Esophagus (tissue), 2 donors: ENCODE data around the gene WNT5B. TPM values are rescaled to one million over a fixed set of nuclear protein-coding genes. Genes with fewer than 3 reads are reported as not detected.
A peak's percentile ranks its signal among the peaks of the same experiment; 100 is the strongest.

ENCODE experiments used
- H3K27ac ChIP-seq, 2 donors: one replicate each; pipeline ENCODE4 v1.5.1; 2013; ENCODE audit warnings: low read depth in 2 of 2, mild to moderate bottlenecking in 2 of 2, inconsistent platforms in 1 of 2, low read length in 1 of 2, moderate library complexity in 1 of 2
- H3K27me3 ChIP-seq, 2 donors: one replicate each; pipeline ENCODE4 v1.6.1; 2013; ENCODE audit warnings: low read length in 2 of 2, control low read depth in 1 of 2, mild to moderate bottlenecking in 1 of 2; ENCODE audit not compliant: insufficient read depth in 2 of 2, control insufficient read depth in 1 of 2
- H3K36me3 ChIP-seq, 2 donors: one replicate each; pipeline ENCODE4 v1.6.1; 2013; ENCODE audit warnings: low read length in 1 of 2; ENCODE audit not compliant: control insufficient read depth in 2 of 2, insufficient read depth in 2 of 2
- H3K4me1 ChIP-seq, 2 donors: one replicate each; pipeline ENCODE4 v1.6.1; 2013; ENCODE audit warnings: low read length in 1 of 2; ENCODE audit not compliant: control insufficient read depth in 2 of 2, insufficient read depth in 2 of 2
- H3K4me3 ChIP-seq, 2 donors: one replicate each; pipeline ENCODE4 v1.5.1; 2013; ENCODE audit warnings: low read length in 2 of 2, mild to moderate bottlenecking in 2 of 2, low read depth in 1 of 2, moderate library complexity in 1 of 2
- H3K9me3 ChIP-seq, 2 donors: one replicate each; pipeline ENCODE4 v1.6.1; 2013; ENCODE audit warnings: mild to moderate bottlenecking in 2 of 2, low read depth in 1 of 2, low read length in 1 of 2, moderate library complexity in 1 of 2; ENCODE audit not compliant: control insufficient read depth in 2 of 2, insufficient read depth in 1 of 2
- WGBS, 2 donors: extraction: QIAGEN DNeasy Blood & Tissue Kit; methylation state at CpG; one replicate each; pipeline ENCODE4 v1.1.7; 2013; 5-methylcytosine and 5-hydroxymethylcytosine counted together
- polyA plus RNA-seq, 2 donors: library from polyadenylated mRNA; stranded (reverse); fragments of 200-250 nt; gene quantifications; one replicate each; pipeline ENCODE4 v1.2.3, GENCODE V29; 2013
- donor health status: healthy with polysubstance abuse.
- donor health status: Bipolar disorder and iron deficiency.

WNT5B gene
- polyA plus RNA-seq, result 10 to 100 TPM; 10.1 to 13.9 TPM

DNA sequence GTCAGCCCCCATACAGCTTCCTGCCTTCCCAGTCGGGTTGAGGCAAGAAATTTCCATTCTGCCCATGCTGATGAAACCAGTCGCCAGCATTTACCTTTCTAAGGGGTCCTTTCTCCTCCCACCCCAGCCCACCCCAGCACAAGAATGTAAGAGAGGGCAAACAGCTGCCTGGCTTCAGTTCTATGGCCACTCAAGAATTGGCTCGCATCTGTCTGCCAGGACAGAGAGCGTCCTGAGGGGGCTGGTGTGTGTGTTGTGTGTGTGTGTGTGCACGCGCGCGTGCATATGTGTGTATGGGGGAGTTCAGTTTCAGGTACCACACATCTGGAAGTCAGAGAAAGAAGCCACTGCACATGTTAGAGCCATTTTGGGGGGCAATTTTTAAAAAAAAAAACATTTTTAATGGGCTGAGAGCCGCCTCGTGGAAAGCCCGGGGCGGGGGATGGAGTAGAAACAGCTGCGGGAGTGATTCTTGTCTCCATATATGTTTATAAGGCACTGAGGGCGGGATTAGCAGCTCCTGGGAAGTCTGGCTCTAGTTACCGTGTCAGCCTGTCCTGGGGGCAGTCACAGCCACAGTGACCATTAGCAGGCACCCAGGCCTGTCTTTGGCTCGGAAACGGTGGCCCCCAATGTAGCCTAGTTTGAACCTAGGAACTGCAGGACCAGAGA lies at the start of gene WNT5B:
WNT5B (plus strand) TSS at position 566 of the 672 bp plus-strand sequence. CDS start 2,124 bp downstream, outside the sequence.
- Histone ChIP-seq H3K9me3 (peaks cover 0 to 3% of the 10 kb centered on the region in 2 donors), H3K4me1 (peaks cover 0 to 6% of the 10 kb centered on the region in 2 donors), H3K27ac (peak within 1 kb of the TSS; percentile 35 to 39), H3K27me3 (no peaks in the 10 kb centered on the region), H3K4me3 (peak within 1 kb of the TSS; percentile 48 to 53), H3K36me3 (peaks cover 0 to 4% of the 10 kb centered on the region in 2 donors)
- 72 to 73% methylated on average over 17 of the region's 17 CpGs for WGBS, 2 donors

DNA sequence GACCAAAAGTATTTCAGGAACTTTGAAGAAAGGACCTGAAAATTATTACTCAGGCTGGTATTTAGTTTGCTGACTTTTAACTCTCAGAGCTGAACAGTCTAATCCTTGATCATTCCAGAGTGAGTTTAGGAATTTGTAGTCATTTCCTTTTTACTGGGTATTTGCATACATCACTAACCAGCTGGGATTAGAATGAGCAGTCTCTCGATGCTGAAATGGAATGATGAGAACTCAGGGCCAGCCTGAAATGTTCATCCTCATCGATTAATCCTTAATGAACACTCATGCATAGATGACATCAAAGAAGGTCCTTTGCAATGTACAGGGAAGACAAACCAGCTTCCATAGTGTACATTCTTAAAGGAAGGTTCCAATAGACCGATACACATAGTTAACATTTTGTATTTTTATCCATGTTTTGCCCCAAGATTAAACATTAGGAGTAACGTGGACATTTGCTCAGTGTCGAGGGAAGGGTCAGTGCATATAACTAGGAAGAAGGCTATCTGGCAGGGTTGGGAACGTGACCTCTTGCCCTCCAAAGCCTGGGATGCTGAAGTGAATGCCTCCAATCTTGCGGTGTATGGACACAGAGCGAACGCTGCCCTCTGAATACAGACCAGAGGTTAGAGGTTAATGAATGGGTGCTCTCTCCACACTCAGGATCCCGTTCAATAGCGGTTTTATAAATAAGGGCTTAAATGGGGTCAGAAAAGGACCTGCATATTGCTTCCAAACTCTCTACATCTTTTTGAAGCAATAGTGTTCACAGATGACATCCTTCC lies 49.2 kb upstream of the WNT5B start:
- Histone ChIP-seq H3K36me3 (no peaks in the 10 kb centered on the region), H3K27me3 (no peaks in the 10 kb centered on the region), H3K27ac (no peak overlapping the region), H3K4me1 (peaks cover 0 to 6% of the 10 kb centered on the region in 2 donors), H3K9me3 (no peaks in the 10 kb centered on the region), H3K4me3 (no peak overlapping the region)
- 87% methylated on average over 11 of the region's 11 CpGs for WGBS, 2 donors

- H3K9me3 ChIP-seq, result no peaks in the 10 kb centered on the region
- H3K27me3 ChIP-seq, result no peaks in the 10 kb centered on the region
- H3K27ac ChIP-seq, result no peak overlapping the region
- WGBS, 2 donors, result 96 to 99% methylated on average over 3 of the region's 3 CpGs
- no peak overlapping the region for H3K4me3 ChIP-seq
- no peaks in the 10 kb centered on the region for H3K36me3 ChIP-seq
- H3K4me1 ChIP-seq, result peaks cover 0 to 6% of the 10 kb centered on the region in 2 donors
Observed at GRCh38 chr12:1580526-1580925, 48.5 kb upstream of the WNT5B start.

GRCh38 chr12:1581973-1582708 lies 46.9 kb upstream of the WNT5B start:
- 79 to 84% methylated on average over 11 of the region's 11 CpGs for WGBS, 2 donors
- Histone ChIP-seq H3K9me3 (no peaks in the 10 kb centered on the region), H3K4me1 (peaks cover 0 to 3% of the 10 kb centered on the region in 2 donors), H3K36me3 (no peaks in the 10 kb centered on the region), H3K27me3 (no peaks in the 10 kb centered on the region), H3K4me3 (no peak overlapping the region), H3K27ac (no peak overlapping the region)

- no peaks in the 10 kb centered on the region for H3K36me3 ChIP-seq
- 82 to 86% methylated on average over 4 of the region's 4 CpGs for WGBS, 2 donors
- no peaks in the 10 kb centered on the region for H3K9me3 ChIP-seq
- no peak overlapping the region for H3K4me3 ChIP-seq
- H3K27me3 ChIP-seq, result no peaks in the 10 kb centered on the region
- H3K4me1 ChIP-seq, result peaks cover 0 to under 1% of the 10 kb centered on the region in 2 donors
- no peak overlapping the region for H3K27ac ChIP-seq
Observed at GRCh38 chr12:1582709-1583050, 46.4 kb upstream of the WNT5B start.

DNA sequence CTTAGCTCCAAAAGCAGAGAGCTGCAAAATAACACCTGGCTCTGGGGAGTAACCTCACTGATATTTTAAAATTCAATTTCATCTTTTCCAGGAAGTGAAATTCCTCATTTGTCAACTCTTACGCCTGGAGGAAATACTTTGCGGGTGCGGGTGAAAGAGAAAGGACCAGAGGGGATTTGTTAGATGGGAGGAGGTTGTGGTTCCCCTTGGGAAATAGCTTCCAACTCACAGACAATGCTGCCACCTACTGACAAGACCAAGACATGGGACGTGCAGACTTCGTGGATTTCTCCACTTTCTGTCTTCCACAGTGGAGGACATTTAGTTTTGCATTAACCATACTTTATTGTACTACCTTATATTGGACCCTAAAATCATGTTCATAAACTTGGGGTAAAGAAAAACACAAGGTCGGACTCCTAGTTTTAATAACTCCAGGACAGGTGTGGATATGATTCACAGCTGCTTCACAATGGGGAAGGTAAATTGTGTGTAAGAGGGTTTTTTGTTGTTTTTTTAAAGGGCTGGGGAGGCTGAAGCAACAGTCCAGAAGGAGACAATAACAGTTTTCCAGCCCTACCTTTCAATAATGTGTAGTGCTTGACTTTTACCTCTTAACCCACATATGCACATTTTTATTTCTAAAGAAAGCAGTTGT lies 45.5 kb upstream of the WNT5B start:
- Histone ChIP-seq H3K4me3 (no peak overlapping the region), H3K27ac (no peak overlapping the region), H3K9me3 (no peaks in the 10 kb centered on the region), H3K4me1 (no peaks in the 10 kb centered on the region), H3K27me3 (no peaks in the 10 kb centered on the region), H3K36me3 (no peaks in the 10 kb centered on the region)
- 1 to 3% methylated on average over 6 of the region's 6 CpGs for WGBS, 2 donors

DNA sequence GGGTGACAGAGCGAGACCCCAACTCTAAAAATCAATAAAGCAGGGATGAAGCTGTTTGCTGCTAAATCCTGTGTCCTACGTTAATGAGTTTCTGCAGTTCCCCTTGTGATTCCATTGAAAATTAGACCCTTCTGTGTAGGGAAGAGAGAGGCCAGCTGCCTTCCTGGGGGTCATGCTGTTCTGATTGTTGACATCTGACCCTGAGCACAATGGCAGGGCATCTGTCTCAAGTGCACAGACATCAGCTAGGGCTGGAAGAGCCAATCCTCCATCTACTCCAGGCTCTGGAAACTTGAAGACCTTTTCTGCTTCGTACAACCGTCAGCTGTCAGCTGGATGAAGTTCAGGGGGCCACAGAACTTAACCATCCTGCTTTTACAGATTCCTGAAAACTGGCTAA lies 44.7 kb upstream of the WNT5B start:
- Histone ChIP-seq H3K4me1 (no peaks in the 10 kb centered on the region), H3K9me3 (no peaks in the 10 kb centered on the region), H3K27ac (no peak overlapping the region), H3K36me3 (no peaks in the 10 kb centered on the region), H3K27me3 (no peaks in the 10 kb centered on the region), H3K4me3 (no peak overlapping the region)
- 89 to 95% methylated on average over 4 of the region's 4 CpGs for WGBS, 2 donors

DNA sequence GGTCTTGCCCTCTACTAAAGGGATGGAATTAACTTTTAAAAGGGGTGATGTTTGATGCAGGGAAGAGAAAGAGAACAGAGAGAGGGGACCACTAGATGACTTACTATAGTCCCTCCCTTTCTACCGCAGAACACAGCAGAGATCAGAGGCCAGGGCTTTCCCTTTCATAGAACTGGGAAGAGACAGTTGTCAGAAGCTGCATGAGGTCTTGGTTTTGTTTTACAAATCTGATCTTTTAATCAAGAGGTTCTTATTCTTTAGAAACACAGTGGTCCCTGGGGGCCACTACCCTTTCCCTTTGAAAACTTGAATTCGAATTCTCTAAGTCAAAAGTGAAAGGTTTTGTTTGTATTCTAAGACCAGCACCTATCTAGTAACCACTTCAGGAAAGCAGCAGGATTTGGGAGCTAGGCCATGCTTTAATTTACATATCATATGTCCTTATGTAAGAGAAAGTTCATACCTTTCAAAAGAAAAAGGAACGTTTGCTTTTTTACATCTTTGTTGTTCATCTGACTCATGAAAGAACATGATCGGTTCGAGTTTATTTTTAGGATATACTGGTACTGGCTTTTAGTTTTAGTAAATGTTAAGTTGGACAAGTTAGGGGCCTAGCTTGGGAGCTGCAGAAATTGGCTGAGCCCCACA lies 41.0 kb upstream of the WNT5B start:
- Histone ChIP-seq H3K27ac (peak overlapping the region; percentile 30 to 52), H3K27me3 (no peaks in the 10 kb centered on the region), H3K36me3 (no peaks in the 10 kb centered on the region), H3K4me3 (no peak overlapping the region), H3K4me1 (peaks cover 6 to 14% of the 10 kb centered on the region in 2 donors), H3K9me3 (no peaks in the 10 kb centered on the region)
- WGBS, 2 donors, result 30 to 33% methylated on average over 5 of the region's 5 CpGs

DNA sequence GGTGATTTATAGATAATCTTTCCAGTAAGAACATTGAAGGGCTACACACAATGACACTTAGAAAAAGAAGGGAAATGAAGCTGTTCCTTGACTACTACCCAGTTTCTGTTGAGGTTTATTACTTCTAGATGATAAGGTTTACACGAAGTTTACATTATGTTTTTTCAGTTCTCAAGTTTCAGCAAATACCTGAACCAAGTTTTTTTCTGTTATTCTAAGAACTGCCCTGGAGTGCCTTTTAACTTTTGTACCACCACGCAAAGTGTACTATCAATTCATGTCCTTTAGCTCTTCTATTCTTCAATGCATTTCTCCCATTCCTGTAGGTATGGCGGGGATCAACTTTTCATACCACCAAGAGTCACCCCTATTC lies 40.5 kb upstream of the WNT5B start:
- whole genome bisulfite sequencing, 2 donors, result 45 to 55% methylated on average over 3 of the region's 3 CpGs
- H3K27ac ChIP-seq, result peak overlapping the region in 1 of 2 donors; percentile 31
- no peaks in the 10 kb centered on the region for H3K27me3 ChIP-seq
- no peaks in the 10 kb centered on the region for H3K36me3 ChIP-seq
- peaks cover 11 to 18% of the 10 kb centered on the region in 2 donors for H3K4me1 ChIP-seq
- H3K9me3 ChIP-seq, result no peaks in the 10 kb centered on the region
- H3K4me3 ChIP-seq, result no peak overlapping the region
